T1000 (cell line): Measurements from ENCODE around the gene TMEM117.

Source experiments
- DNase-seq: peaks from one replicate; lab custom pipeline; 2025; ENCODE audit warnings: mixed read lengths; lab: John Stamatoyannopoulos, UW

Gene TMEM117

DNA sequence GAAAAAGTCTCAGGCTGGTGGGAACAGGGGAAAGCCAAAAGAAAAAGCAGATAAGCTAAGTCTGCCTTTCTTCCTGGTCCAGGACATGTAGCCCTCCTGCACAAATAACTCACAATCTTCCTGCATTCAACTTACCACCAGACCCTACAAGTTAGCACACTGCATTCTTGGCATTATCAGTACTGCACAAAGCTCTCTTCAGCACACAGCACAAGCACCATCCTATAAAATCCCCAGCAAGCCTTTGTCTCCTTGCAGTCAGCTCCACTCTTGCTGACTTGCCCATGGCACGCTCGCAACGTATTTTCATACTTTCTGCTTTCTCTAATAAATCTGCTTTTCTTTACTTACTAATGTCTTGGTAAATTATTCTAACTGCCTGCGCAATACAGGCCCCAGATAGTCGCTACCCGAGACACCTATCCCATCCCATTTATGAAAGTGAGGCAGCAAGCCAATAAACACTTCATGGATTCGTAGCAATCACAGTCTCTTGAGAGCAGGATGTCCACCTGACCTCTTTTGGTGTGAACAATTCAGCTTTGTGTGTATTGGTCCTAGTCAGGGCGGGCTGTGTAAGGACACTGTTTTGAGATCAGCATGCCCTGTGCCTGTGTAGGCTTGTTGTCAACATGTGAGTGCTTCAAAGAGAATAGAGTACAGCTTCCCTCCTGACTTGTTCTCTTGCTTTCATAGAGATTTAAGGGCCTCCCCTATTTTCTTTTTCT lies 49.0 kb downstream of the TMEM117 start:
- DNase-seq = no peak

DNA sequence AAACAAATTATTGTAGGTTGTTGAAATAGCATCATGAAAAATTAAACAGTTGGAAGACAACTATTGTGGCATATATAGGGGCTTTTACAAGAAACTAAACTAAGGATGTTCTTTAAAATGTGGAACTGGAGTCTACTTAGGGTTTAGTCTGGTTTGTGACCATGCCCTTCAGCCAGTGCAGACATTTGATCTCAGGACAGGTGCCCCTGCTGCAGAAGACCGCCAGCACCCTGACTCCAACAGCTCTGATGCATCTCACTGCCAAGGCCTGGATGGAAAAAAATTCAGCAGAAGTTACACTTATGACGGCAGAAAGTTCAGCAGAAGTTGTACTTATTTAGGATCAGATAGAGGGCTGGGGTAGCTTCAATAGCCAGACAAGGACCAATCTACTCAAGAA lies 51.5 kb downstream of the TMEM117 start:
- no peak for DNase-seq

DNA sequence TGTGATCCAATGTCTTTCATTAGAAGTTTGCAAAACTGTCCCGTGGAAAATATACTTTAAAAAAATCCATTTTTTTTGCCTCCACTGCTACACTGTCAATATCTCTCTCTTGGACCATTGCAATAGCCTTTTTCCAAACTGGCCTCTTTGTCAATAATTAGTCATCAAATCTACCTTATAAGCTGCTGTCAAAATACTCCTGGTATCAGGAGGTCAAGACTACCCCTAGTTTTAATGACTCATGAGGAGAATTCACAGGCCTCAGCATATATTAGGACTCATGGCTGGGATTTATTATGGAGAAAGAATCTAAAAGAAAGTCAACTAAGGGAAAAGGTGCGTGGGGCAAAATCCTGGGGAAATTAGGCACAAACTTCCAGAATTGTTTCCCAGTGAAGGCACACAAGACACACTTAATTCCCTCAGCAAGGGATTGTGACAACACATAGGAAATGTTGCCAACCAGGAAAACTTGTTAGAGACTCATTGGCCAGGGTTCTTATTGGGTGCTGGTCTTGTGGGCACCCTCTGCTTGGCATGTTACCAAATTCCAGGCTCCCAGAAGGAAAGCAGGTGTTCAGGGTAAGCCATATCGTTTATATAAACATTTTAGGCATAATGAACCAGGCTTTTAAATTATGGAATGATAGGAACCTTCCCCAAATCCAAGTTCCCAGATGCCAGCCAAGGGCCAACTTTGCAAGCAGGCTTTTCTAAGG lies 56.1 kb downstream of the TMEM117 start:
- no peak for DNase-seq

DNA sequence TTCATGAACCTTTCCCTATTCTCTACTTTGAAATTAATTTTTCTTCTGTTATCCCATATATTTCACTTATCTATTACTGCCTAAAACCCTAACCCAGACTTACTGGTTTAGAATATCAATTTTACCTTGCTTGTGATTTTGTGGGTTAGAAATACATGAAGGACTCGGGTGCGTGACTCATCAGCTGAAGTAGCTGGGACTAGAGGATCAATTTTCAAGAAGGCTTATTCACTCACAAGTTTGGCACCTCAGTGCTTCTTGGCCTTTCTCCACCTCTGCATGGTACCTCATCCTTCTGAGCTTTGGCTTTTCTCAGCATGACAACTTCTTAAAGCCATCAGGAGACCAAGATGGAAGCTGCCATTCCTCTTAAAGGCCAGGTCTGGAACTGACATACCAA lies 57.8 kb downstream of the TMEM117 start:
- no peak for DNase-seq

DNA sequence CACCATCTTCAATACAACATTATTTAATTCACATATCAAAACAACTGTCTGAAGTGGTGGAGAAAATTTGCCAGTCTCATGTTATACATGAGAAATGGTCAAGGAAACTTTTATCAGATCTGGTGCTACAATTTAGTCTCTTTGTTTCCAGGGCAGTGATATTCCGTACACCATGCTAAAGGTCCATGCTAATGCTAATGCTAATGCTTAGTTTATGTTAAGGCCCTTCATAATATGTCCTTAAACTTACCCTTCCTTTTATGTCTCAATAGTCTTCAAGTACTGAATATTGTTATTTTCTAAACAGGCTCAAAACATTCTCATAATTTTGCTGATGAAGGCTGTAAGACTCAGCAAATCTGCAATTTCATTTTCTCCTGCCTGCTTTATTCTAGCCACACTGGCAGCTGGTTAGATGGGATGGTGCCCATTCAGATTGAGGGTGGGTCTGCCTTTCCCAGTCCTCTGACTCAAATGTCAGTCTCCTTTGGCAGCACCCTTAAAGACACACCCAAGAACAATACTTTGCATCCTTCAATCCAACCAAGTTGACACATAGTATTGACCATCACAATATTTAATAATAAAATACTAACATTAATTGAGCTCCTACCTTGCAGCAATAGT lies 59.8 kb downstream of the TMEM117 start:
- DNase-seq = no peak

DNA sequence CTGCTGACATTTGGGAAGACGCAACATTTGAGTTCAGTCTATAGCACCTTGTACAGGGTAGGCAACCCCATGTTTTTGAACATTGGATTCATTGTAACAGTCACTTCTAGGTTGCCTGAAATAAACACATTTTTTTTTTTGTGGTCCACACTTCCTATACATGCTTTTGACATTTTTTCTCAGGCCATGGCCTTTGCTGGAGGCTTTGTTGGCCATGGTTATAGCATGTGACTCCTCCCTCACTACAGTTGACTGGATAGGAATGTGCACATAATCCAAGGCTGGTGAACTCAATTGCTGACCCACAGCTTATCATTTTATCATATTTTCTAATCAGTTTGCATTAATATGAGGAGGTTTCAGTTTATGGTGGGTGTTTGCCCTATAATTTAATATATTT lies 60.6 kb downstream of the TMEM117 start:
- no peak for DNase-seq

DNA sequence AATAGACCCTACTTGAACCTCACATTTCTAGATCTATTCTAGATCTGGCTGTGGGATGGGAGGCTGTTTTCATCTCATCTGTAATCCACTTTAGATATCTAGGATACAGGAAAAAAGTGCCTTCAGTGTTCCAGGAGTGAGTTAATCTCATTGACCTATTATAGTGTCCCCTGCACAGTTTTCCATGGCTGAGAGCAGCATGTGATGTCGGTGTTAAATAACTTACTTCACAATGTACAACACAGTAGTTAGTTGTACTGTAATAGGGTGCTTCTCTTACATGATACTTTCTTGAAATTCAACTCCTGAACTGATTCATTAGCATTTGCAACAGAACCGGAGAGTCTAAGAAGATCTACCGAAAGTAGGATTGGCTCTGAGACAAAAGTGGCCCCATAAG lies 62.6 kb downstream of the TMEM117 start:
- DNase-seq = no peak

DNA sequence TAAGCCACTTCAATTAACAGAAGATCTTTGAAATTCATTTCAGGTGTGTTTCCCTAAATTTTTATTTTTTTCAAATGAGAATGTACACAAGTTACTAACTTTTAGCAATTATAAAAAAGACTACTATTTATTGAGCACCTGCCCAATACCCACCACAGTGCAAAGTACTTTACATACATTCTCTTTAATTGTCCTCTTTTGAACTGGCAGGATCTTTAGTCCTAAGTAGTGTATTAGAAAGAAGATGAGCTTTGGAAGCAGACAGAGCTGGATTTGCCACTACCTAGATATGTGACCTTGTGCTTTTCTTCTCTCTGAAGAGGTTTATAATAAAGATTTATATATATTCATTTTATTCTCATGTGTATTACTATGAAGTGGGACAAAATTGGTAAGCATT lies 63.7 kb downstream of the TMEM117 start:
- no peak for DNase-seq

DNA sequence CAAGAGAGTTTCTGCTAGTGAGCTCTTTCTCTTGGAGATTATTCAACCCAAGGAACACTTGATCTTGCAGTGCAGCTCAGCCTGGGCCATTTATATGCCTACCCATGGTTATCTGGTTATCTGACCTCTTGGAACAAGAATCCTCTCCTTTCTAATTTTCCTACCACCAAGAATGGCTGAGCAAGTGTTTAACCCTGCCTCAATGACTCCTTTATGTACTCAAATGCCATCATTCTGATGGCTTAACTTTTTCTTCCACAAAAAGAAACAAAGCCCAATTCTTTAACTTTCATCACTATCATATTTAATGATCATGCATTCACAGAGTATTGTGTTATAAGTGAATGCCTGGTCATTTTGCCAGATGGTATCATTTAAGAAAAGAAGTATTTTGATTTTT lies 67.8 kb downstream of the TMEM117 start:
- no peak for DNase-seq

DNA sequence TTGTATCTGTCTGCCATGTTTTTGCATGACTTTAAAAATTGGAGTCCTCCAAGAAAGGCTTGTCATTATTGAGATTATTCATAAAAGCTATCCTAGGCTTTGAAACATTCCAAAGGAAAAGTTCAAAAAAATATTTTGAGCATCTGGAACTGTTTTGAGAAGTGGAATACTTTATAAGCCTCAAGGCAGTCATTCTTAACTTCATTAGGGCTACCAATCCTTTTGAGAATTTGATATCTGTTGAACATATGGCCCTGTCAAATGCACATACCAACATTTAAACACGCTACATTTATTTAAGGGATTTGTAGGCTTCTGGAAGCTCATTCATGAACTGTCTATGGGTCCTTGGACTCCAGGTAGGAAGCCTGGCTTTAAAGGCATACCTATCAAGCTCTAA lies 77.0 kb downstream of the TMEM117 start:
- no peak for DNase-seq

DNA sequence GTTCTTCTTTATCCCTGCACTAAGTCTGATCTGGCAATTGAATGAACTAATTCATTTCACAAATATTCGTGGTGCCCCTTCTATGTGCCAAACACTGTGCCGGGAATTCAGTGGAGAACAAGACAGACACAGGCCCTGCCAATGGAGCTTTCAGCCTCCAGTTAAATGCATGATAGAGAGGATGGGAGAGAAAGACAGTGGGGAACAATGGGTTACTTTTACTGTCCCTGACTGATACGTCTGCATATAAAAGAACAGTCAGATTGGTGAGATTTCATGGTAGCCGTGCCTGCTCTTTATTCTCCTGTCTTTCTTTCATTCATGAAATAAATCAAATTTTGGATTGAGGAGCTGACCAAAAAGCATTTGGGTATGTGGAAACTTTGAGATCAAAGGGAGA lies 78.5 kb downstream of the TMEM117 start:
- no peak for DNase-seq

DNA sequence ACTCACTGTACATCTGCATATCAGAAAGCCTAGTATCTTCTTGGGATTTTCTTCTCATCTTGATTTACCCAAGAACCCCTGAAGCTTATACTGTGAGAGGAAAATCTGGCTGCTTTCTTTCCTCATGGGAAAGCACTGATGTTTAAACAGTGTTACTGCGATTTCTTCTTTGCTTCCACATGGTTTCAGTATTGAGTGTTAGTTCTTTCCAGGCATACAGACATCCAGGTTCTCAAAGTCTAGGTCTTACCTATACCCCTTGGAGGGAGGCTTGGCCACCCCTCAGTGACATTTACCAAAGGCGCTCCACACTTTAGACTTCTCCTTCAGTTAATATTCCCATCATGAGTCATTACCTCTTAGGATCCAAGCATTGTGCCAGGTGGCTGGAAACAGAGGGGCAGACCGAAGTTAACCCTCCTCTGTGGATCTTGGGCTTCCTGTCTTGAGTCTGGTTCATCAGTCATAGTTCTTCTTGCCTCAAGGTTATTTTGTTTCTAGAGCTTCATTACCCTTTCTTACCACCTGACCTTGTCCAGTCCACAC lies 79.1 kb downstream of the TMEM117 start:
- DNase-seq = no peak

DNA sequence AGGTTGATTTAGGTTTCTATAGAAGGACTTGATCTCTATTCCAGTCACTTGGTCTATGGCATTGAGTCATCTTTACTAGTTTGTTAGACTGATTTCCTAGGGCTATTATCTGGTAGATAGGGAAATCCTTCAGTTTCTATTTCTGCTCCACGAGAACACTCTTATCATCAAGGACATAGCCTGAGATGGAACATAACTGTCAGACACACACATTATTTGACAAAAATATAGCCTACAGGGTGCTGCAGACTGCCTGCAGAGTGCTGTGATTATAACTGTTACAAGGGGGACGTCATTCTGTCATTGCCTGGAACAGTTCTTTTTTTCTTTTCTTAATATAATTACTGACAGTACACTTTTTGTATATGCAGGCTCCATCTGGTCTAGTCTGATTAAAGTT lies 82.0 kb downstream of the TMEM117 start:
- no peak for DNase-seq

DNA sequence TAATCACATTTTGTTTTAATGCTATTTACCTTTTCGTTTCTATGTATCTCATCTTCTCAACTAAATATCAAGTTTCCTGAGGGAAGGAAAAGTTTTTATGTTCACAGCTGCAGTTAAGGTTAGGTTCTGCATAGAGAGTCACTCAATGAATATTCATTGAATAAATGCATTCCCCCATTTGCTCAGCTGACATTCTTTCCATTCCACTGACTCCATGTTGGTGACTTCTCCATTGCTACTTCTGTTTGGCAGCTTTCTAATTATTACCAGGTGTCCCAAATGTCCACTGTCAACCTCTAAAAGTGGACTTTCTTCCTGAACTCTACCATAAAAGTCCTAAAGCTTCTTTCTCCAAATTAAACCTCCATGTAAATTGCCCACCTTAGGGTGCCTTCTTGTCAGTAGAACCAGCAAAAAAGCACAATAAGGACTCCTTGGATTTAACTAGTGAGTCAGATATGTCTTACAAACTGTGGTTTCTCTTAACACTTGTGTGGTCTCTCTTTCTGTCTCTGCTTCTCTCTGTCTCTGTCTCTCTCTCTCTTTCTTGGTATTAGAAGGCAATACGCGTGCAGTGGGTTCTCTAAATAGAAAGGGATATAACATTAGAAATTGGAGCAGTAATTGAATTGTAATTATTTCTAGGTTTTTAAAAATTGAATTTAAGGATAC lies 85.9 kb downstream of the TMEM117 start:
- no peak for DNase-seq

DNA sequence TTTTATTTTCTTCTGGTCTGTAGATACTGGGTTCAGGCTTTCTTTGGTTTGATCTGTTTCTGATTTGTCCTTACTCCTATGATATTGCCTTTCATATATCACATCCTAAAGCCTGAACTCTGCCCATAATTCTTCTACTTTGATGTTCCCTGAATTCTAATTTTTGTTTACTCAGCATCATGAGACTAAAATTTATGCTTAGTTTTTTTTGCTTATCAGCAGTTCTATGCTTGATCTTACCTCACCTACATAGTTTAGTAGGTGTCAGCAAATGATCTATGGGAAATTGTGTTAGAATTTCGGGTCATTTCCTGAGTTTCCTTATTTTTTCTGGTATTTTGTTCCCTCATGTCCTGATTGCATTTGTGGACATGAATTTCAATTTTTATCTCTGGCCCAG lies 94.2 kb downstream of the TMEM117 start:
- no peak for DNase-seq

DNA sequence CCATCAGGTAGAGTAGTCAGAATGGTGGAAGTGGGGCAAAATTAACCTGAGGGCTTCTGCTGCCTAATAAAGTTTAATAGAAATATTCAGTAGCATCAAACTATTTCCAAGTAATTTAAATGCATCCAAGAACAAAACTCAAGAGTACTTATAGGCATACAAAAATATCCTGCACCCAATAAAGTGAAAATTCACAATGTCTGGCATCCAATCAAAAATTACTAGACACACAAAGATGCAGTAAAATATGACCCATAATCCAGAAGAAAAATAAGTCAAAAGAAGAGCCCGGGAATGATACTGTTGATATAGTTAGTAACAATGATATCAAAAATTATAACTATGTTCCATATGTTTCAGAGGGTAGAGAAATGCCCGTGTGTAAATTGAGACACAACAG lies 95.3 kb downstream of the TMEM117 start:
- DNase-seq = no peak

DNA sequence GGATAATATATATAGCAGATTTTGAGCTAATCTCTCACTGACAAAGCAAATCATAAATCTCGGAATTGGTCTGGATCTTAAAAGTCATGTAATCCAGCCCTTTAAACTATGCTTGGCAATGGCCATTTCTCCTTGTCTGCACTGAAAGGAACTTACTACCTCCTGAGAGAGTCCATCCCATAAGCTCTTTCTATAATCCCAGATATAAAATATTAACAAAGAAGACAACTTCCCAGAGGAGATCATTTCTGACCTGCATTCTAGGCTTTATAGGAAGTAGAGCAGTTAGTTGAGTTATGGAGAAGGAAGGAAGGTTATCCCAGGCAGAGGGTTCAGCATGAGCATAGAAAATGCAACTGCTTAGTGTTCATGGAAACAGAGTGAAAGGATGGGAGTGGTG lies 99.7 kb downstream of the TMEM117 start:
- DNase-seq = no peak

DNA sequence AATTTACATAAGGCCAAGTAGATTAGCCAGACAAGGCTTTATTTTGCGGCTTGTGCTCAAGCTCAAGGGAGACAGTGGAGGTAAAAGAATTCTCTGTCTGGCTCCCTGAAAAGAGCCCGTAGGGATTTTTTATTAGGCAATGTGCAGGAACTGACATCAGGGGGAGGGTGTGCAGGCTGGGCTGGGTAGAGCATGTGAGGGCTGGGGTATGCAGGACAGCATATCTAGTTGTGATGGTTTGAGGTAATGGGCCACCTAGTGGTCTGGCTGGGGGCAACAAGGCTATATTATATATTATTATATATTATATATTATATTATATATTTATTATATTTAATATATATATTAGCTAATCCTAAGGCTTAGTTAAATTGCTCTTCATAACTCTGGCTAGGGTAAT lies 102.1 kb downstream of the TMEM117 start:
- DNase-seq = no peak

DNA sequence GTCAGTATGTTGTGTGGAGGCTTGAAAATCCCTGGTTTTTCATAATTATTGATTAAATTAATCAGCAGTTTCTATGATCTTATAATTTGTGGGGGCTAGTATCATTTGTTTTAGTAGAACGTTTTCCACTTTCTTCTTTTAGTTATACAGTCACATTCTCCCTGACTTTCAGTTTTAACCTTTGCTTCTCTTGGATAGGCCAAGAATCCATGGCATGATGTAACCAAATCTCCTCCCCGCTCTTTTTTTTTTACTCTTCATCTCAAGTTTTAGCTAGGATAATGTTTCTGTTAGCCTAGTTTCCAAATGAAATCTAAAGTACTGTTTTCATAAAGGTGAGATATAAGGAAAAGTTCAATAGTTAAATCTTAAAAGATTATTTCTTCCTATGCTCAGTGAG lies 106.5 kb downstream of the TMEM117 start:
- no peak for DNase-seq

DNA sequence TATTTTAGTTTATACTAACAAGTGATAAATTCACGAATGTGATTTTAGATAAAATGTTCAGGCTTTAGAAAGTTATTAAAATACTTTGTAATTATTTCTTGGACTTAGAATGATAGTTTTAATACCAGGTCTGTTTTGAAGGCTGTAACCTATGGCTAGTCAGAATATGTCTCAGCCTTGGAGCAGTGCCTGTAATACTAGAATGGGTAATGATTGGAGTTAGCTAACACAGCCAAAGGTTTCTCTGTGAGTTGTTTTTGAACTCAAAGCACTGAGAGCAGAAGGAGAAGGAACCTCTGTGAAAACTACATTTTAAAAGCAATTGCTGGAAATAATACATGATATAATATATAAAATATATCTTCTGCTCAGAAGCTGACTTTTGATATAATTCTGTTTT lies 110.1 kb downstream of the TMEM117 start:
- DNase-seq = no peak

DNA sequence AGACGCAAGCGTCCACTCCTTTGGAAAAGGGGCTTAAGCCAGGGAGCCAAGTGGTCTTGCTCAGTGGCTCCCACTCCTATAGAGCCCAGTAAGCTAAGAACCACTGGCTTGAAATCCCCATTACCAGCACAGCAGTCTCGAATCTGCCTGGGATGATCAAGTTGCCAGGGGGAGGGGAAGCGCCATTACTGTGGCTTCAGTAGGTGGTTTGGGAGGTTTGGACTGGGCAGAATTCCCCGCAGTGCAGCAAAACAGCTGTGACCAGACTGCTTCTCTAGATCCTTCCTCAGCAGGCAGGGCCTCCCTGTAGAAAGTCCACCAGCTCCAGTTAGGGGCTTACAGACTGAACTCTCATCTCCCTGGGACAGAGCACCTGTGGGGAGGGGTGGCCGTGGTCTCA lies 115.4 kb downstream of the TMEM117 start:
- no peak for DNase-seq

DNA sequence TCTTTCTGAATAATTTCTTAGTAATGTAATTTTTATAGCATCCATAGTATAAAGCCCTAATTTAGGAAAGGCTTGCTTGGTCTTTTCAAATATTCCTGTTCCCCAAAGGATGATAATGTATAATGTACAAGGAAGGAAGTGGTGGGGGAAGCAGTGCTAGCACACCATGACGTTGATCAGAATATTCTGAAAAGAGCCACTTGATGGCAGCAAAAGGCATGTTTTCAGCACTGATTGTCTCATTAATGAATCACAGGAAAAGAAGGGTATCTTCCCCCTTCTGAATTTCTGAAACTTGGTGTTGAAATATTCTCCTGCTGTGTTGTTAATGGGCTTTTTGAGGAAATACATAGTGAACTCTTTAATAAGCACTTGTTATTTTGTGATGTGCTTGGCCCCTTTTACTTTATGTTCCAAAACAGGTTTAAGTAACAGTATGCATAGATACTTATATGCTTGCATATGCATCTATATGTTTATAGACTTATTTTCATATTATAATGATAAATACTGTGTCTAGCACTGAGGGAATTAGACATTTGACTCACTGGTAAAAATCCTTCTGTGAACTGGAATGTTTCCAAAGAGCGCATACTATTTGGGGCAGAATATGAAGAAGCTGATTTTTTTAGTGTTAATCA lies 122.0 kb downstream of the TMEM117 start:
- no peak for DNase-seq
